Measurements from ENCODE around the gene C16orf89. TPM values are rescaled to one million over a fixed set of nuclear protein-coding genes. Genes with fewer than 3 reads are reported as not detected.

The C16orf89 gene
- total RNA-seq, 1 experiment from 2014 or later, result not detected

GRCh38 chr16:5005916-5006315, 59.8 kb downstream of the C16orf89 start:
- DNase-seq (ENCODE audit: low read depth), result no peak

- no peak for DNase-seq (ENCODE audit: low read depth)
Measured at GRCh38 chr16:5004311-5004710, 61.4 kb downstream of the C16orf89 start.

GRCh38 chr16:5003828-5004227, 61.9 kb downstream of the C16orf89 start:
- no peak for DNase-seq (ENCODE audit: low read depth)

- no peak for DNase-seq (ENCODE audit: low read depth)
Measured at GRCh38 chr16:5003211-5003610, 62.5 kb downstream of the C16orf89 start.

- DNase-seq (ENCODE audit: low read depth), result no peak
Measured at GRCh38 chr16:5002699-5003143, 63.0 kb downstream of the C16orf89 start.

- DNase-seq (ENCODE audit: low read depth), result no peak
Measured at GRCh38 chr16:5001986-5002385, 63.8 kb downstream of the C16orf89 start.

GRCh38 chr16:5001571-5001970, 64.2 kb downstream of the C16orf89 start:
- DNase-seq (ENCODE audit: low read depth), result no peak

GRCh38 chr16:5000573-5001001, 65.2 kb downstream of the C16orf89 start:
- DNase-seq (ENCODE audit: low read depth), result no peak

GRCh38 chr16:4994719-4995434, 70.9 kb downstream of the C16orf89 start:
- no peak for DNase-seq (ENCODE audit: low read depth)

Other genes starting within 250 kb of the C16orf89 start
- gene GLYR1, start 218.7 kb downstream of the C16orf89 start, total RNA-seq (2014; rRNA removed; shearing (Covaris generic)), result 23.7 and 25.7 TPM in 2 replicates
- gene UBN1, start 218.5 kb downstream of the C16orf89 start, total RNA-seq (2014; rRNA removed; shearing (Covaris generic)), result 19.9 and 21.7 TPM in 2 replicates
- gene PPL, start 128.8 kb downstream of the C16orf89 start, total RNA-seq (2014; rRNA removed; shearing (Covaris generic)), result 0.06 and 0.27 TPM in 2 replicates
- 0.40 TPM in 1 of 2 replicates, not detected in the other for gene SEC14L5, start 107.6 kb downstream of the C16orf89 start, total RNA-seq (2014; rRNA removed; shearing (Covaris generic))
- 13.1 and 13.9 TPM in 2 replicates for gene NAGPA, start 32.0 kb downstream of the C16orf89 start, total RNA-seq (2014; rRNA removed; shearing (Covaris generic))
- 15.1 and 20.3 TPM in 2 replicates for gene ALG1, start 5.9 kb upstream of the C16orf89 start, total RNA-seq (2014; rRNA removed; shearing (Covaris generic))
- 14.1 and 16.7 TPM in 2 replicates for gene EEF2KMT, start 31.8 kb upstream of the C16orf89 start, total RNA-seq (2014; rRNA removed; shearing (Covaris generic))